Stomach (tissue), 9 donors: ENCODE results near the gene FAM240B. TPM values are rescaled to one million over a fixed set of nuclear protein-coding genes. Genes with fewer than 3 reads are reported as not detected.
A peak's percentile ranks its signal among the peaks of the same experiment; 100 is the strongest.

ENCODE experiments used
- DNase-seq, 2 donors: peaks; one replicate each; pipeline versions ENCODE4 v3.0.0 to v3.0.0-alpha.2; 2013 to 2019
- H3K27ac ChIP-seq, 5 donors: fragments of 200-600 bp in 4 of 5; sonication (generic) in 4 of 5; one replicate each; pipeline ENCODE4 v1.5.1; 2013 to 2019; ENCODE audit warnings: mild to moderate bottlenecking in 1 of 5, moderate library complexity in 1 of 5
- H3K27me3 ChIP-seq, 3 donors: fragments of 200-600 bp; sonication (generic); one replicate each; pipeline ENCODE4 v1.5.1; 2017 to 2019; ENCODE audit warnings: mixed run types in 1 of 3
- H3K36me3 ChIP-seq, 4 donors: fragments of 200-600 bp; sonication (generic); 1 replicate in 3 of 4; 2 replicates in 1 of 4; pipeline ENCODE4 v1.5.1; 2016 to 2019
- H3K4me1 ChIP-seq, 4 donors: fragments of 200-600 bp; sonication (generic); one replicate each; pipeline ENCODE4 v1.5.1; 2016 to 2019
- H3K4me3 ChIP-seq, 4 donors: fragments of 200-600 bp; sonication (generic) in 3 of 4; one replicate each; pipeline ENCODE4 v1.5.1; 2016 to 2019; ENCODE audit warnings: mild to moderate bottlenecking in 1 of 4
- H3K9me3 ChIP-seq, 4 donors: fragments of 200-600 bp; sonication (generic); one replicate each; pipeline ENCODE4 v1.5.1; 2016 to 2019
- EP300 ChIP-seq: sonication (generic); formaldehyde crosslinking; IDR thresholded peaks from one replicate; pipeline ENCODE4 v1.6.1; 2017; ENCODE audit warnings: antibody characterized with exemption
- POLR2A ChIP-seq, 4 donors: fragments of 450-650 bp; IDR thresholded peaks; one replicate each; pipeline ENCODE4 v1.6.1; 2016; ENCODE audit warnings: antibody characterized with exemption in 4 of 4, control low read depth in 2 of 4, mild to moderate bottlenecking in 1 of 4, moderate library complexity in 1 of 4
- POLR2AphosphoS5 ChIP-seq, 3 donors: sonication (generic); formaldehyde crosslinking; IDR thresholded peaks; one replicate each; pipeline ENCODE4 v1.6.1; 2016; ENCODE audit warnings: antibody characterized with exemption in 3 of 3
- WGBS, 5 donors: extraction: QIAGEN DNeasy Blood & Tissue Kit in 3 of 5; methylation state at CpG; one replicate each; pipeline versions ENCODE4 v1.1.5 to v1.1.7; 2013 to 2018; 5-methylcytosine and 5-hydroxymethylcytosine counted together
- intact Hi-C: fragments of 100-400 bp; cut with DNase I; formaldehyde crosslinking; loops from one replicate; pipeline ENCODE4 v1.15.1; 2023; ENCODE audit warnings: low total_unique reads
- polyA plus RNA-seq, 3 donors: library from polyadenylated mRNA; stranded (reverse); fragments of 200-250 nt; gene quantifications; one replicate each; pipeline ENCODE4 v1.2.3, GENCODE V29; 2013
- total RNA-seq, 5 donors: library from RNA; depleted of rRNA; stranded (reverse); fragments of >200 nt; gene quantifications; one replicate each; pipeline versions ENCODE4 v1.1.0 to v1.2.3, GENCODE V29; 2014 to 2016
- TF ChIP-seq, protein P1 (sequence below), 7 experiments: fragments of 450-650 bp in 4 of 7; fragments of 200-600 bp in 3 of 7; sonication (generic) in 3 of 7; IDR thresholded peaks; one replicate each; pipeline ENCODE4 v1.5.1; 2016 to 2019; ENCODE audit warnings: antibody characterized with exemption in 7 of 7, control low read depth in 2 of 7, mild to moderate bottlenecking in 1 of 7
- donor health status: healthy with polysubstance abuse.
- donor health status: Bipolar disorder and iron deficiency.
- donor health status: healthy.

The FAM240B gene
- total and polyA plus RNA-seq, 8 donors: not detected

DNA sequence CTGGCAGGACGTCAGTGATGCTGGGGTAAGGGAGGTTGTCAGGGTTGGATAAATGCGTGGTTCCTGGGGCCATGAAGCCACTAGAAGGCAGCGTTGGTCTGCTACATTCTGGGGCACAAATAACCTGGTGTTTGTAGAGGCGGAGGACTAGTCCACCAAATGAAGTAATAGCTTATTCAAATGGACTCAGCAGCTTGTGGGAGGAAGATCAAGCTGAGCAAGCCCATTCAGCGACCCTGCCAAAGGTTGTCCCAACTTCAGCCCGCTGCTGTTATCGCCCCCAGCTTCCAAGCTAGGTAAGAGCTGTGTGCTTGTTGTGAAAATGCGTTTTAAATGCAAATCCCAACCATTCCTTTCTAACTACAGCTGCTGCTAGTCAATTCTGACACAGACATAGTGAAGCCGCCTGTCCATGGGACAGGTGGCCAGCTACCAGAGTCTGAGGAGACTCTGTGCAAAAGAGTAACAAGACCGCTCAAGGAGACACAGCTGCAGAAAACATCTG lies 7.6 kb upstream of the FAM240B start:
- Histone ChIP-seq H3K9me3 (peaks cover 0 to 4% (median 0%) of the 10 kb centered on the region in 4 donors), H3K36me3 (no peaks in the 10 kb centered on the region), H3K4me3 (no peak overlapping the region), H3K4me1 (no peaks in the 10 kb centered on the region), H3K27me3 (peaks cover 0 to 8% (median 0%) of the 10 kb centered on the region in 3 donors), H3K27ac (no peak overlapping the region)
- intact Hi-C loops: no loop called here
- TF ChIP-seq, protein P1, sequence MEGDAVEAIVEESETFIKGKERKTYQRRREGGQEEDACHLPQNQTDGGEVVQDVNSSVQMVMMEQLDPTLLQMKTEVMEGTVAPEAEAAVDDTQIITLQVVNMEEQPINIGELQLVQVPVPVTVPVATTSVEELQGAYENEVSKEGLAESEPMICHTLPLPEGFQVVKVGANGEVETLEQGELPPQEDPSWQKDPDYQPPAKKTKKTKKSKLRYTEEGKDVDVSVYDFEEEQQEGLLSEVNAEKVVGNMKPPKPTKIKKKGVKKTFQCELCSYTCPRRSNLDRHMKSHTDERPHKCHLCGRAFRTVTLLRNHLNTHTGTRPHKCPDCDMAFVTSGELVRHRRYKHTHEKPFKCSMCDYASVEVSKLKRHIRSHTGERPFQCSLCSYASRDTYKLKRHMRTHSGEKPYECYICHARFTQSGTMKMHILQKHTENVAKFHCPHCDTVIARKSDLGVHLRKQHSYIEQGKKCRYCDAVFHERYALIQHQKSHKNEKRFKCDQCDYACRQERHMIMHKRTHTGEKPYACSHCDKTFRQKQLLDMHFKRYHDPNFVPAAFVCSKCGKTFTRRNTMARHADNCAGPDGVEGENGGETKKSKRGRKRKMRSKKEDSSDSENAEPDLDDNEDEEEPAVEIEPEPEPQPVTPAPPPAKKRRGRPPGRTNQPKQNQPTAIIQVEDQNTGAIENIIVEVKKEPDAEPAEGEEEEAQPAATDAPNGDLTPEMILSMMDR (IDR thresholded peaks at IDR 0.05): no peak
- no peak for TF ChIP-seq POLR2AphosphoS5 (IDR thresholded peaks at IDR 0.05)
- no peak for TF ChIP-seq EP300
- no peak for TF ChIP-seq POLR2A (IDR thresholded peaks at IDR 0.05)
- peak in 1 of 2 donors; percentile 58 for DNase-seq
- WGBS, 5 donors: 23 to 44% (median 37%) methylated on average over 7 to 10 of the region's 10 CpGs

- H3K36me3 ChIP-seq: no peaks in the 10 kb centered on the region
- 61 to 74% (median 70%) methylated on average over 10 of the region's 10 CpGs for WGBS, 5 donors
- H3K27me3 ChIP-seq: no peaks in the 10 kb centered on the region
- no peak for TF ChIP-seq POLR2AphosphoS5 (IDR thresholded peaks at IDR 0.05)
- TF ChIP-seq, protein P1 (IDR thresholded peaks at IDR 0.05): no peak
- no peak for TF ChIP-seq EP300
- no peak for TF ChIP-seq POLR2A (IDR thresholded peaks at IDR 0.05)
- H3K4me1 ChIP-seq: no peaks in the 10 kb centered on the region
- DNase-seq: no peak
- H3K4me3 ChIP-seq: no peak overlapping the region
- intact Hi-C loops: no loop called here
- H3K9me3 ChIP-seq: no peaks in the 10 kb centered on the region
- H3K27ac ChIP-seq: no peak overlapping the region
Measured at GRCh38 chr9:38724754-38725153, 4.8 kb upstream of the FAM240B start.

DNA sequence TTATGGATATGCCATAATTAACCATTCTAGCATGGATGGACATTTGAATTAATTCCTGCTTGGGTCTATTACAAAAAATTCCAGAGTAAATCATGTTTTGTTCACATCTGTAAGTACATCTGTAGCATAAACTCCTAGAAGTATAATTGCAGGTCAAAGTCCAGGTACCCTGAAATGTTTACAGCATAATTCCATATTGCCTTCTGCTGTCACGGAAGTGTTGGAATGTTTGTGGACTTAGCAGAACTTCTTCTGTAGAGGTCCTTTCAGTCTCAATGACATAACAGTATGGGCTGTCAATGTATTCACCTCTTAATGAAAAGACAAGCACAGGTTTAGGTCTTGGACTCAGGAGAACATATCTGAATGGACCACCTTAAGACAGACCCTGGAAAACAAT lies 1.8 kb downstream of the FAM240B start:
- Histone ChIP-seq H3K4me1 (no peaks in the 10 kb centered on the region), H3K27me3 (no peaks in the 10 kb centered on the region), H3K4me3 (no peak overlapping the region), H3K36me3 (no peaks in the 10 kb centered on the region), H3K9me3 (no peaks in the 10 kb centered on the region), H3K27ac (no peak overlapping the region)
- 62 to 75% (median 67%) methylated on average over 1 of the region's 1 CpG for WGBS, 5 donors
- TF ChIP-seq POLR2A (IDR thresholded peaks at IDR 0.05): no peak
- no peak for TF ChIP-seq EP300
- TF ChIP-seq POLR2AphosphoS5 (IDR thresholded peaks at IDR 0.05): no peak
- TF ChIP-seq, protein P1 (IDR thresholded peaks at IDR 0.05): no peak
- no peak for DNase-seq
- intact Hi-C loops: no loop called here

DNA sequence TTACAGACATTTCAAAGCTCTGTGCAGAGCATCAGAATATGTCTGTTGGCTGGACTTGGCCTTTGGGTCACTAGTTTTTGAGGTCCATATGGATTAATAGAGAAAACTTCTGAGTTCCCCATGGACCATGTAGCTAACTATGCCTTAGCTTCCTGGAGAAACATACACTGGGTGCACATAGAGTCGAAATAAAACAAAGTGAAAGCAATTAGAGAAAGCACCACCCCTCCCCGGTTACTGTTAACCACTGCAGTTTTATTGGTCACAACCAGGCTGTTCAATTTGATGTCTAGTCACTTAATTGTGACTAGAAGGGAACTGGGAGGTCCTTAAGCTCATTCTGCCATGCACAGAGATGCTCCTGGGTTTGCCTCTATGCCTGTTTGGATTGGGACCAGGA lies 4.2 kb downstream of the FAM240B start:
- no peak overlapping the region for H3K4me3 ChIP-seq
- DNase-seq: no peak
- intact Hi-C loops: no loop called here

More for the DNA sequence above, 4.2 kb downstream of the FAM240B start:
- H3K36me3 ChIP-seq: no peaks in the 10 kb centered on the region
- WGBS, 5 donors: 43 to 91% (median 61%) methylated on average over 2 of the region's 2 CpGs
- no peaks in the 10 kb centered on the region for H3K4me1 ChIP-seq
- H3K27ac ChIP-seq: no peak overlapping the region
- H3K27me3 ChIP-seq: no peaks in the 10 kb centered on the region
- TF ChIP-seq, protein P1 (IDR thresholded peaks at IDR 0.05): no peak
- TF ChIP-seq EP300 (no peak), POLR2AphosphoS5 (IDR thresholded peaks at IDR 0.05) (no peak), POLR2A (IDR thresholded peaks at IDR 0.05) (no peak)
- H3K9me3 ChIP-seq: no peaks in the 10 kb centered on the region
